Tongue (tissue), 2 donors: ENCODE measurements around the gene DNASE1L3. TPM values are rescaled to one million over a fixed set of nuclear protein-coding genes. Genes with fewer than 3 reads are reported as not detected.

Experiments used
- DNase-seq: peaks from one replicate; pipeline ENCODE4 v3.0.0-alpha.2; 2015
- total RNA-seq: library from RNA; depleted of rRNA; stranded (reverse); fragments of >200 nt; gene quantifications from one replicate; pipeline ENCODE4 v1.2.3, GENCODE V29; 2014

DNASE1L3 gene
- total RNA-seq, 1 donor from 2014 or later, result not detected

DNA sequence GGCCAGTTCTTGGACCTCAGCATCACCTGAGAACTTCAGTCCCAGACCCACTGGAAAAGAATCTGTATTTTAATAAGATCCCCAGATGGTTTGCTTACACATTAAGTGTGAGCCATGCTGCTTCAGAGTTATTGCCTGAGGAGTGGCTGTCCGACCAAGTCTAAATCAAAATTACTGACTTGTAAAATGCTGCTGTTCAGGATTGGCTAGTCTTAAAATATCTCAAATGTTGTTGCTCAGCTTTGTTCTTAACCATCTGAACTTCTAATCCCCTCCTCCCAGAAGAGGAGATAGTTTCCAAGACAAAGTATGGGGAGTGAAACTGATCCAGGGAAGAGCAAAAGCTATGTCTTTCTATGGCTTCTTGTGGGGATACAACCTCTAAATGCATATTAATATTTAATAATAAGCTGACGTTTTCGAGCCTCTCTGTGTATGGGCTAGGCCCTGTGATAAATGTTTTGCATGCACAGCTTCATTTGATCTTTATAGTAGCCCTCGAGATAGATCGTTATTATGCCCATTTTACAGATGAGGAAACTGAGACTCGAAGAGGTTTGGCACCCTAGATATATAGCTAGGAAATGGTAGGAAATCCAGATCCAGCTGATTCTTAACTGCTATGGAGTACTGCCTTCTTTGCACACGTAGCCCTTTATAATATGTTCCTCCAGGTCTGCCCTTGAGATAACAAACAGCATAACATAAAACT is 52.2 kb downstream of the DNASE1L3 start:
- DNase-seq, result no peak

DNA sequence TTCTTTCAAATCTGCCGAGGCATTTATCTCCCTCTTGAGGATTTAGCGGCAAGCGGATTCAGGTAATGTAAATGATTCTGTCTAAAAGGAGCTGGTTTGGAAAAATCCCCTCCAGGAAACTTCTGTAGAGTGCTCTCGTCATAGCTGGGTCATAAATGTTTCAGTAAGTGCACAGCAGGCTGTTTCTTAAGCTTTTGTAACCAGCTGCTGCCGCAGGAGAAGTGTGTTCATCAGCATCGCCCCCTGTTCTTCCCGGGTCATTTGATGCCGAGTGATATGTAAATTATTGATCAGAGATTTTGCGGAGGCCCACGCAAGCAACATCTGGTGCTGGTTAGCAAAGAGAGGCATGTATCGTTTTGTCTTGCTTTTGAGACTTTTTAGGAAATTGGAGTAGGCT is 53.1 kb downstream of the DNASE1L3 start:
- DNase-seq, result no peak

DNA sequence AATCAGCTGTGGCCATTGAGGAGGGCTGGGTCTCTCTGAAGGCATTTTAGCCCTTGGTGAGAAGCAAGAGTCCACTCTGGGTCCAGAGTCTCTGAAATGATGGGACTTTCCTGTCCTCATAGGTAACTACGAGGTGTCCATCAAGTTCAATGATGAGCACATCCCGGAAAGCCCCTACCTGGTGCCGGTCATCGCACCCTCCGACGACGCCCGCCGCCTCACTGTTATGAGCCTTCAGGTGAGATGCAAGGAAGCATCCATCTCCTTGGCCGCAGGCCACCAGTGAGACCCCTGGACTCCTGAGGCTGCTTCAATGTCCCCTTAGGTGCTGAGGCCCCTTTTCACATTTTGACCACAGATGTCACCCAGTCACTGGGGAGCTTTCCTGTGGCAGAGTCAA is 54.9 kb downstream of the DNASE1L3 start:
- no peak for DNase-seq

DNA sequence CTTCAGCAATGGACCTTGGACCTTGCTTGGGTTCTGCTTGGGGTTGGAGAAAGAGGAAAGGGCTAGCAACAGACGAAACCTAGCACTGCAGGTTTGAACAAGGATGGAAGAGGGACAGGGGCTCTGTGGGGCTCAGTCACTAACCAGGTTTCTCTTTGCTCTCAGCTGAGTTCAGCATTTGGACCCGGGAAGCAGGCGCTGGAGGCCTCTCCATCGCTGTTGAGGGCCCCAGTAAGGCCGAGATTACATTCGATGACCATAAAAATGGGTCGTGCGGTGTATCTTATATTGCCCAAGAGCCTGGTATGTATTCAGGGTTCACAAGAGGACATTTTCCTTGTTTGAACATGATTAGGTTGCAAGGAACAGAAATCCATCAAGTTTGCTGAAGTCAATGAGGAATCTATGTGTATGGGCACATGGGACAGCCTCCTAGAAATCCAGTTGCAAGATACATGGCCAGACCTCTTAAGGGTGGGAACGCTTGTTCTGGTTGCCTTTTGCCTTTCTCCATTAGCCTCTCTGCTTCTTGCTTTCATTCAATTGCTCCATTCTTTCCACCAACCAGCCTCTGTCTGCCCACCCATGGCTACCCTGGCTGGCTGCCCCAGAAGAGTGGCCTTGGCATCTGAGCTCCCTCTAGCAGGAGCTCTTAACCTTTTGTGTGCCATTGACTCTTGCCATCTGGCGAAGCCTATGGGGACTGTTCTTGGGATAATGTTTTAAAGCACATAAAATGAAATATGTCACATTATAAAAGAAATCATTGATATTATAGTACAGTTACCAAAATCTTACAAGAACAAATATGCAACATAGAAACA is 55.9 kb downstream of the DNASE1L3 start:
- no peak for DNase-seq

DNA sequence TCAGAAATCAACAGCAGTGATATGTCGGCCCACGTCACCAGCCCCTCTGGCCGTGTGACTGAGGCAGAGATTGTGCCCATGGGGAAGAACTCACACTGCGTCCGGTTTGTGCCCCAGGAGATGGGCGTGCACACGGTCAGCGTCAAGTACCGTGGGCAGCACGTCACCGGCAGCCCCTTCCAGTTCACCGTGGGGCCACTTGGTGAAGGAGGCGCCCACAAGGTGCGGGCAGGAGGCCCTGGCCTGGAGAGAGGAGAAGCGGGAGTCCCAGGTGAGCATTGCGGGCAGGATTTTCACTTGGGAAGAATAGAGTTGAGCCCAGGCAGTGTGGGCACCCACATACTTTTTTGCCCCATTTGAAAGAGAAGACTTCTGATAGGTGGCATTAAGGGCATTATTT is 57.4 kb downstream of the DNASE1L3 start:
- DNase-seq, result no peak

DNA sequence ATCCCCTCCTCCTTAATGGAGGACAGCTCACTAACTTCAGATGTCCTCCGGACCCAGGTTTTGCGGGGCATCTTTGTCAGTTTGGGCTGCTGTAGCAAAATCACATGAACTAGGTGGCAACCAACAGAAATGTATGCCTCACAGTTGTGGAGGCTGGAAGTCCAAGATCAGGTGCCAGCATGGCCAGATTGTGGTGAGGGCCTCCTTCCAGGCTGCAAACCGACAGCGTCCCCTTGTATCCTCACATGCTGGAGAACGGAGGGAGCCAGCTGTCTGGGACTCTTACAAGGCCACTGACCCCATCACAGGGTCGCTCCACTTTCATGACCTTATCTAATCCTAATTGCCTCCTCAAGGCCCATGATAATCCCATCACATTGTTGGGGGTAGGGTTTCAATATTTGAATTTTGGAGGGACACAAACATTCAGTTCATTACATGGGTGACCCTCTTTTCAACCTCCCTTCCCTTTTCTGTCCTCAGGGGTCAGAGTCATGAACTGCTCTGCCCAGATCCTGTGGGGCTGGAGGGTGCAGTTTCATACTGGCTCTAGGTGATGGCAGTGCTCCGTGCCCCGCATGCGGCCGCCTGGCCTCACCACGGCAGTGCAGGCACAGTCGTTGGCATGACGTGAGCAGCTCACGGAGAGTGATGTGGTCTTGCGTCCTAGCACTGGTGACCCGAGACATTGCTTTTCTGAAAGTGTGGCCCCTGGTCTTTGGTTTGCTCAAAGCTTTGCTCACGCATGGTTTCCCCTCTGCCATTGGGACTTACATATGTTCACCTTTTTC is 58.4 kb downstream of the DNASE1L3 start:
- no peak for DNase-seq

DNA sequence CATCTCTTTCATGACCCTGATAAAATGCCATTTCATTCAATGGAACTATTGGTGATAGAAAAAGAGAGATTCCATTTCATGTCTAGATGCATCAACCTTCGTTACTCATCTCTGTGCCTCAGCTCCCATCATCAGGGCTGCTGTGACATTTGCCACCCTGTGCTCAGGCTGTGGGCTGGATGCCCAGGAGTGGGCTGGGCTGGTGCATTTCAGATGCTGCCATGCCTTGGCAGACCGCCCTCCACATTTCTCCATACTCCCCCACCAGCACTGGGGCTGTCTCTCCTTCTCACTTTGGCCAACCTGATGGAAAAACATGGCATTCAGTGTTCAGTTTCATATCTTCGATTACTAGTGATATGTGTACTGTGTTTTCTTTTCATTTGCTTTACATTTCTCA is 59.1 kb downstream of the DNASE1L3 start:
- DNase-seq, result peak; percentile 64

DNA sequence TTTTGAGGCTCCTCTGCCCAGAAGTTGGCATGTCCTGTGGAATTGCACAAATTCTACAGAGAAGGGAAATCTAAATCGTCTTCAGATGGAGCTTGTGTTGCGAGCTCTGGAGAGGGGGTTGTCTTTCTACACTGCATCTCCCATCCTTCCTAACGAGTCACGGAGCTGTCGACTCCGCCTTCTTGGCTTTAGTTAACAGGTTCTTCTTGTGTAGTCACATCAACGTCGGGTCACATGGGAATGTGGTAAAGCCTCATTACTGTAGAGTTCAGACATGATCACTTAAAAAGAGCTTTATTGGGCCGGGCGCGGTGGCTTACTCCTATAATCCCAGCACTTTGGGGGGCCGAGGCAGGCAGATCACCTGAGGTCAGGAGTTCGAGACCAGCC is 60.0 kb downstream of the DNASE1L3 start:
- DNase-seq, result peak; percentile 24

DNA sequence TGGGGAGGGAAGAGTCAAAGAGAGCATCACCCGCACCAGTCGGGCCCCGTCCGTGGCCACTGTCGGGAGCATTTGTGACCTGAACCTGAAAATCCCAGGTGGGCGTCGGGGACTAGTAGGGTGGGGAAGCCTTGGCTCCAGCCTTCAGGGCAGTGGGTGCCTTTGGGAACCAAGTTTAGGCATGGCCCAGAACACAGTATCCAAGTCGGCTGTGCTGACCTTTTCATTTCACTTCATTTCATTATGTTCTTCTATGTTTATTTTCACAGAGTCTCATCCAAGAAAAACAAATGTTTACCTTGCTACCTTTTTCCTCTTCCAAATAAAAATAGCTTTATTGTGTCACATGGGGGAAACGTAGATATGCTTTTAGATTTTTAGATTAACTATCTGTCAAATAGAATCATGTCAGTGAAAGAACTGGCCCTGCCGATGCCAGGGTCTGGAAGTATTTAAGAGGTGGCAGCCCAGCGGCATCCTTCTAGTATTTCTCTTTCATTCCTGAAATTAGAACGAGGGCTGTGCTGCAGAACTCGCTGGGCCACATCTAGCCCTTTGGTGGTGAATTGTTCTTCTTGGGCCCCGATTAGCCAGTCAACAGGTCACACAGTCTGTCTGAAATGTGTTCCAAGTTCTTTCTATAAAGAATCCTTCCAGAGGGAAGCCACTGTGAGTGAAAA is 60.5 kb downstream of the DNASE1L3 start:
- DNase-seq, result no peak

DNA sequence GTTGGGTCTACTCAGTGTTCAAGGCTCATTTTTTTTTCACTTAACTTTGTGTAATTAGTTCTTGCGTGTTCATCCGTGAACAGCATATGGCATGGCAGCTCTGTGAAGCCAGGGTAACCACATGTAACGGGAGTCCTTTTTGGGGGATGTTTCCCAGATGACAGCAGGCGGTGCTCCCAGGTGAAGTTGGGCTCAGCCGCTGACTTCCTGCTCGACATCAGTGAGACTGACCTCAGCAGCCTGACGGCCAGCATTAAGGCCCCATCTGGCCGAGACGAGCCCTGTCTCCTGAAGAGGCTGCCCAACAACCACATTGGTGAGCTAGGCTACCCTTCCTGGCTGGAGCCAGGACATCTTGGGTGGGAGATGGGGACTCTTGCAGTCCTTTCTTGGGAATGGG is 62.7 kb downstream of the DNASE1L3 start:
- DNase-seq, result no peak

DNA sequence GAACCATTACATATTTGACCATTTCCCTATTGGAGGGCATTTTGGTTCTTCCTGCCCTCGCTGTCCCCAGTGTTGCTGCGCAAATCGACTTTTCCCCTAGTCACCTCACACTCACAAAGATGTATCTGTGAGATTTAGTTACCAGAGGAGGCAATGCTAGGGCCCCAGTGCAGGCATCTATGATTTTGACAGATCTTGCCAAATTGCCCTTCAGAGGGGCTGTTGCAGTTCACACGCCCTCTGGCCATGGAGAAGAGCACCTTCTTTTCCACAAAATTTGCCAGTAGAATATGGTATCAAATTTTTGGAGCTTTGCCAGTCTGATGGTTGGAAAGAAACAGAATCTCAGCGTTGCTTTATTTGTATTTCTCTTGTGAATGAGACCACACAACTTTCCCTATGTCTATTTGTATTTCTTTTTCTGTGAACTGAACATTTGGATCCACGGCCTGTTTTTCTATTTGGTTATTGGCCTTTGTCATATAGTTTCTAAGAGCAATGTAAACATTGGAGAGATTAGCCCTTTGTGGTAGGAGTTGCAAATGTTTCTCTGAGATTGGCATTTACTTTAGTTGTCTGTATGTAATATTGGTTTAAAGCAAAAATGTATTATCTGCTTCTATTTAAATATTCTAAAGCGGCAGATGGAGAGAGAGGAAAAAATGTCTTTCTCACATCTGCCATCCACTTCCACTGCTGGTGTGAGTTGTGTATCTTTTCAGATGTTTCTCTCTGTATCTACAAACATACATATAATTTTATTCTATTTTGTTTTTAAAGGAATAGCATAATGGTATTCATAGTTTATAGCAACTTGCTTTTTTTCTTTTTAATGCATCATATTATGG is 66.1 kb downstream of the DNASE1L3 start:
- no peak for DNase-seq

DNA sequence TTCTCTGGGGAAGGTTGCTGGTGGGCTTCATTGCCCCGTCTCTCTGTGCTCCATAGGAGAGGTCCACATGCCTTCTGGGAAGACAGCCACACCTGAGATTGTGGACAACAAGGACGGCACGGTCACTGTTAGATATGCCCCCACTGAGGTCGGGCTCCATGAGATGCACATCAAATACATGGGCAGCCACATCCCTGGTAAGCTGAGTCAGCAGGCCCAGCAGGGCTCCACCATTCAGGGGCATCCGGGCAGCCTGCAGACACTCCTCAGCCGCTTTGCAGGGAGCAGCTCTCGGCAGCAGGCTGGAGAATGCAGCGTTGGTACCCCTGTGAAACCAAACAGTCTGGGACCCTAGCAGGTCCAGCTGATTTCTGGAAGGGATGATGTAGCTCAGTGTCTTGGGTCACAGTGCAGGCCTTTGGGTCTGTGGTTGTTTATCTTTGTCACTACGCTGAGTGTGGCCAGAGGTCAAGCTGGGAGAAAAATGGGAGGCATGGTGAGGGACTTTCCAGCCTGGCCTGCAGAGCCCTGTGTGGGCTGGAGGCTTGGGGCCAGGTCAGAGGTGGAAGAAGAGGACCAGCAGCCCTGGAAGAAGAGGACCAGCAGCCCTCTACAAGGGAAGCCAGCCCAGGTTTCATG is 67.2 kb downstream of the DNASE1L3 start:
- no peak for DNase-seq

Other genes starting within 250 kb of the DNASE1L3 start
- gene FLNB, start 202.6 kb downstream of the DNASE1L3 start, total RNA-seq, result 82.6 TPM
- 8.3 TPM for gene ABHD6, start 26.8 kb upstream of the DNASE1L3 start, total RNA-seq
- gene RPP14, start 95.3 kb upstream of the DNASE1L3 start, total RNA-seq, result 29.1 TPM
- gene HTD2, start 95.5 kb upstream of the DNASE1L3 start, total RNA-seq, result 21.8 TPM
- 27.8 TPM for gene PXK, start 121.9 kb upstream of the DNASE1L3 start, total RNA-seq
- gene PDHB, start 222.9 kb upstream of the DNASE1L3 start, total RNA-seq, result 226 TPM